ENCODE data around the gene FBXO36.
"Not testable (repeated sequence)": the region's sequence is repeated elsewhere in the genome, so short reads cannot be mapped to it uniquely, and the experiment has no call there.

Gene FBXO36

GRCh38 chr2:229922449-229923386, at the start of gene FBXO36:
Gene FBXO36 (plus strand): TSS chr2:229922503. CDS start chr2:229922514, 11 bp downstream.
- peak; percentile 71 for DNase-seq (ENCODE audit: low spot score)

GRCh38 chr2:229873123-229873581, 49.2 kb upstream of the FBXO36 start:
- no peak for DNase-seq (ENCODE audit: low spot score)

DNA sequence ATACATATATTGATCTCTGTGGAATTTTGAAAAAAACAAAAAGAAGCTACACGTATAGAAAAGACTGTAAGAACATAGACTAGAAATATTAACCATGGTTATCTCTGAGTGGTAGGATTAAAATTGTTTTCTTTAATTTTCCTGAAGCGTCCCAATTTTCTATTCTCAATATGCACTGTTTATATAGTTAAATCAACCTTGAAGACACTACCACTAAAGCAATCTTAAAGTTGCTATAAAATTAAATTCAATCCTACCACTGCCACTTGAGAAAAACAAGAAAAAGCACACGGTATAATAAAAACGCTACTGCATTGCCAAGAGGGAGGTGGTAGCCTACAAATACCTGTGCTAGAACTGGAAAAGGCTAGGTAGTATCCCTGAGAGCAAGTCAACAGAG, 47.7 kb upstream of the FBXO36 start:
- DNase-seq (ENCODE audit: low spot score): no peak

GRCh38 chr2:229875549-229875948, 46.8 kb upstream of the FBXO36 start:
- DNase-seq (ENCODE audit: low spot score): no peak

- no peak for DNase-seq (ENCODE audit: low spot score)
These were observed 42.9 kb upstream of the FBXO36 start for GRCh38 chr2:229879191-229879950.

GRCh38 chr2:229880892-229881586, 41.3 kb upstream of the FBXO36 start:
- no peak for DNase-seq (ENCODE audit: low spot score)

DNA sequence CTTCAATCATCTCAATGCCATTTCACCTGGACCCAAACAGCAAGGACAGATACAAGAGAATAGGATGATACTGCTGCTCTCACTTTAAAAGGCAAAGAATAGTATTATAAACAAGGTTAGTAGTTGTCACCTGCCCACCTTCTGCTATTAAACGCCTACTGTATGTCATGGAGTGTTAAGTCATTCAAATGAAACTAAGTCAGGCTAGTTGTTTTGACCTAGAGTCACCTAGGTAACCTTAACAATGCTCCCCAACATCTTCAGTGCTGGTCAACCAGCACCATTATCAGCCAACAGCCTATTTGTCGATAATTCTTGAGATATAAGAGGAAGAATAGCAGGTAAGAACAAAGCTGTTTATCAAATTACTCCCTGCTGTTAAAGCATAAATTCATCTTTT, 39.7 kb upstream of the FBXO36 start:
- DNase-seq (ENCODE audit: low spot score): no peak

- DNase-seq (ENCODE audit: low spot score): no peak
These were observed 37.3 kb upstream of the FBXO36 start for GRCh38 chr2:229884775-229885699.

GRCh38 chr2:229887441-229887840, 34.9 kb upstream of the FBXO36 start:
- no peak for DNase-seq (ENCODE audit: low spot score)

GRCh38 chr2:229888031-229888430, 34.3 kb upstream of the FBXO36 start:
- no peak for DNase-seq (ENCODE audit: low spot score)

DNA sequence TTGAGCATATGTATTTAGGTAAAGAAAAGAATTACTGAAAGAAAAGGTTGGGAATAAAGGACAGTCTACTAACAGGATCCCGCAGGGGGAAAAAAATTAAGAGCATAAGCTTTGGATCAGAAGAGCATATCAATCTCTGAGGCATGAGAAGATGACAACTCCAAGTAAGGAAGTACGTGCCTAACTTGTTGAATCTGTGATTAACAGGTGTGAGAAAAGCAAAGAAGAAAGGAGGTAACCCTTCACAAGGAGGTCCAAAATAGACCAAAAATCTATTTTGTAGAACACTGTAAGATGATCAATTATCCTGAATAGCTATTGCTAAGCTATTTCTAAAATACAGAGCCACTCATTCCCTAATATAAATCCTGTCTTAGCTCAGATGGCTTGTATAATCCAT, 33.3 kb upstream of the FBXO36 start:
- DNase-seq (ENCODE audit: low spot score): no peak

DNA sequence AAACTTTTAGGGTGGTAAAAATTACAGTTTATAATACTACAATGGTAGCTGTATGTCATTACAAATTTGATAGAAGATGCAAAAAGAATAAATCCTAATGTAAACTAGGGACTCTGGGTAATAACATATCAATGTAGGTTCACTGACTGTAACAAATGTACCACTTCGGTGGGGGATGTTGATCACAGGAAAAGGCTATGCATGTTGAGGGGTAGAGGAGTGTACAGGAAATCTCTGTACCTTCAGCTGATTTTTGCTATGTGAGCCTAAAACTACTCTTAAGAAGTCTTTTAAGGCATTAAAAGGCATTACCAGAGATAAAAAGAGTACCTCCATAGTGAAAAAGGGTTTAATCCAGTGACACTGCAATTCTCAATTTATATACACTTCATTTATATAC, 25.4 kb upstream of the FBXO36 start:
- no peak for DNase-seq (ENCODE audit: low spot score)

- no peak for DNase-seq (ENCODE audit: low spot score)
These were observed 22.7 kb upstream of the FBXO36 start for GRCh38 chr2:229899604-229900003.

DNA sequence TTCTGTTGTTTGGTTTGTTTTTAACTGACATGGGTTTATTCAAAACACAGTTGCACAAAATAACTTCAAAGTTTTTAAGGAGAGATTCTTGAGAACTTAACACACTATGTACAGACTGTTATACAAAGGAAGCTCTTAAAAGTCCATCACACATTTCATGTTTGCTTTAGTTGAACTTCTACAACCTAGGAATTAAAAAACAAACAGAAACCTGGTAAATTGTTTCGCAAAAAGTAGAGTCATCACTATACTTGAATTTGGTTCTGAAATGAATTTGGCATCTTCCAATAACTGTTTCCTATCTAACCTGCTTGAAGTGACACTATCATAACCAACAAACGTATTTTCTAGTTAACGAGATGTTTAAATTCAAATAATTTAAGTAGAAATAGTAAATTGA, 22.3 kb upstream of the FBXO36 start:
- DNase-seq (ENCODE audit: low spot score): no peak

DNA sequence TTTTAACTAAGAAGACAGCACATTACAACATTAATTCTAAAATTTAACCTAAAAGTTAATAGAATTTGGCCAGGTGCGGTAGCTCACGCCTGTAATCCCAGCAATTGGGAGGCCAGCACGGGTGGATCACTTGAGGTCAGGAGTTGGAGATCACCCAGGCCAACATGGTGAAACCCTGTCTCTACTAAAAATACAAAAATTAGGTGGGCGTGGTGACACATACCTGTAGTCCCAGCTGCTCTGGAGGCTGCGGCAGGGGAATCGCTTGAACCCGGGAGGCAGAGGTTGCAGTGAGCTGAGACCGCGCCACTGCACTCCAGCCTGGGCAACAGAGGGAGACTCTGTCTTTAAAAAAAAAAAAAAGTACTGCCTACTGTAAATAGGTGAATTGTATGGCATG, 21.8 kb upstream of the FBXO36 start:
- not testable (repeated sequence) for DNase-seq (ENCODE audit: low spot score)

DNA sequence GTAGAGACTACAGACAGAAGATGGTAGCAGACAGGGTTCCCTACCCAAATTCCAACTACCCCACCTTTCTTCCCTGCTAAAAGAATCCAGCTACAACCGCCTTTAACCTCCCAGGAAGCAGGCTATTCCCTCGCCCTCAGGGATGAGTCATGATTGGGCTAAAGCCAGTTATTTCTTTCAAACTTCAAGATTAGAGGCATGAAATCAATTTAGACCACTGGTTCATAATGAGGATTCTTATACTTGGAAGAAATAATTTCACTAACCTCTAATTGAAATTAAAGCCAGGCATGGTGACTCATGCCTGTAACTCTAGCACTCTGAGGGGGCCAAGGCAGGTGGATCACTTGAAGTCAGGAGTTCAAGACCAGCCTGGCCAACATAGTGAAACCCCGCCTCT, 20.5 kb upstream of the FBXO36 start:
- DNase-seq (ENCODE audit: low spot score): peak; percentile 77

- DNase-seq (ENCODE audit: low spot score): no peak
These were observed 19.3 kb upstream of the FBXO36 start for GRCh38 chr2:229903037-229903436.

- DNase-seq (ENCODE audit: low spot score): no peak
These were observed 16.7 kb upstream of the FBXO36 start for GRCh38 chr2:229905601-229906000.

DNA sequence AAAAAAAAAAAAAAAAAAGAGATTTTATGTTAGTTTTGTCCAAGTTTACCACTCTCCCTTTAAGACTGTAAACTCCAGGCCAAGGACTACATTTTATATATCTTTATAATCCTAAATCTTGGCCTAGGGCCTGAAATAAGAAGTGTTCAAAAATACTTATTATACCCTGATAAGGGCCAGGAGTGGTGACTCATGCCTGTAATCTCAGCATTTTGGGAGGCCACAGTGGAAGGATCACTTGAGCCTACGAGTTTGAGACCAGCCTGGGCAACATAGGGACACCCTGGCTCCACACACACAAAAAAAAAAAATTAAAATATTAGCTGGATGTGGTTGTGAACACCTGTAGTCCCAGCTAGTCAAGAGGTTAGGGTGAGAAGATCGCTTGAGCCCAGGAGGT, 13.2 kb upstream of the FBXO36 start:
- no peak for DNase-seq (ENCODE audit: low spot score)

GRCh38 chr2:229910147-229910831, 12.0 kb upstream of the FBXO36 start:
- no peak for DNase-seq (ENCODE audit: low spot score)

Measured in GM03348 (cell line).